Activated CD4-positive, alpha-beta T cell treated with anti-CD3 and anti-CD28 coated beads, Interleukin-2, amount 50 U/mL, for 48 hours (primary cell): Measurements from ENCODE around the gene IKZF3.
A peak's percentile ranks its signal among the peaks of the same experiment; 100 is the strongest.
"Not testable (repeated sequence)": the region's sequence is repeated elsewhere in the genome, so short reads cannot be mapped to it uniquely, and the experiment has no call there.

Experiments
- DNase-seq, 2 experiments: peaks; one replicate each; pipeline ENCODE4 v3.0.0-alpha.2; 2020

Gene IKZF3

DNA sequence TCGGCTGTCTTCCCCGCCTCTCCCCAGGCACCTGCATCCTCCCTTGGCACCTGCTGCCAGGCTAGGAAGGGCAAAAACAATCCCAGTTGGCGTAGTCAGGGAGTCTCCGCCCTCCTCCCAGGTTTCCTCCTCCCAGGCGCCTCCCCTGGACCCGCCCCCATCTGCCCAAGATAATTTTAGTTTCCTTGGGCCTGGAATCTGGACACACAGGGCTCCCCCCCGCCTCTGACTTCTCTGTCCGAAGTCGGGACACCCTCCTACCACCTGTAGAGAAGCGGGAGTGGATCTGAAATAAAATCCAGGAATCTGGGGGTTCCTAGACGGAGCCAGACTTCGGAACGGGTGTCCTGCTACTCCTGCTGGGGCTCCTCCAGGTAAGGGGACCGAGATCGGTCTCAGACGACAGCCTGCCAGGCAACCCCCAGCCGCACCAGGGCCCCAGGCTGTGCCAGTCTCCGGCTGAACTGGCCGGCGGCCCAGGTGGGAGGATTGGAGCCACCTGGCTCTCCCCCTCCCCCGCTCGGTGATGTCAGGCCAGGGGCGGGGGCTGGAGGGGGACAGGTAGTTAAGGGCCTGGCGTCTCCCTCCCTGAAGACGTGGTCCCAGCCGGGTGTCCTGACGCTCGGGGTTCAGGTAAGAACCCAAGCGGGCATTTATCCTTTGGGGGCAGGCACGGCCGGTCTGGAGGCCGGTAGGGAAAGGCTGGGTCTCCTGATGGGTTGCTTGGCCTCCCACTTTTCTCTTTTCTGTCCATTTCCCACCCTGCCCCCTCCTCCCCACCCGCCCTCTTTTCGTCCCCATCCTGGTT, 126.1 kb downstream of the IKZF3 start, which contains the start of gene GRB7:
TSS of gene GRB7 (plus strand) at position 179 of the 808 bp plus-strand sequence. CDS start 4,364 bp downstream, outside the sequence.
- DNase-seq, result no peak

- no peak for DNase-seq
These were observed 126.8 kb downstream of the IKZF3 start for GRCh38 chr17:39737206-39737759.

DNA sequence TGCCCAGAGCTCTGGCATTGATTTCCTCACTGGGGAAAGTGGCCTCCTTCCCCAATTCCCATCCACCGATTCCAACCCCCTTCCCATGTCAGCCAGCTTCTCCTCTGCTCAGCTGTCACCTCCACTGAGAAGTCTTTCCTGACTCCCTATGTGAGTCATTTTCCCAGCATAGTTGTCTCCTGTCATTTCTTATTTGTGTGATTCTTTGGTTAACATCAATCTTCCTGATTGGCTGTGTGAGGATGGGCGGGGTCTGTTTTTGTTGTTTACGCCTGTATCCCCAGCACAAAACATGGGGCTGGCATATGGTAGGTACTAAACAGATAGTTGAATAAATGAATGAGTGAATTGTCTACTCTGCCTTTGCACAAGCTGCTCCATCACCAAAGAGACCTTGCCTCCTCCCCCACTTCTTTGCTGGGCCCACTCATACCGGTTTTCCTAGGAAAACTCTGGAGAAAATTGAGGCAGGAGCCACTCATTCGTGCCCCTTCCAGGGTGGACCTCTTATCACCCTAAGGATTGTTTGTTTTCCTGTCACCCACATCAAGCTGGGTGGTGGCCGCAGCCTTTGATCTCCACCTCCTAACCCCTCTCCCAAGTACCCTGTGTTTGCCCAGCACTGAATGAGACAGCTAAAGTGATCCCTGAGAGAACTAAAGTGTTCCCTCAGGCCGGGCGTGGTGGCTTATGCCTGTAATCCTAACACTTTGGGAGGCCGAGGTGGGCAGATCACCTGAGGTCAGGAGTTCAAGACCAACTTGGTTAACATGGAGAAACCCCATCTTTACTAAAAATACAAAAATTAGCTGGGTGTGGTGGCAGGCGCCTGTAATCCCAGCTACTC, 127.6 kb downstream of the IKZF3 start:
- DNase-seq, result no peak

GRCh38 chr17:39735882-39736281, 128.2 kb downstream of the IKZF3 start:
- DNase-seq, result no peak

DNA sequence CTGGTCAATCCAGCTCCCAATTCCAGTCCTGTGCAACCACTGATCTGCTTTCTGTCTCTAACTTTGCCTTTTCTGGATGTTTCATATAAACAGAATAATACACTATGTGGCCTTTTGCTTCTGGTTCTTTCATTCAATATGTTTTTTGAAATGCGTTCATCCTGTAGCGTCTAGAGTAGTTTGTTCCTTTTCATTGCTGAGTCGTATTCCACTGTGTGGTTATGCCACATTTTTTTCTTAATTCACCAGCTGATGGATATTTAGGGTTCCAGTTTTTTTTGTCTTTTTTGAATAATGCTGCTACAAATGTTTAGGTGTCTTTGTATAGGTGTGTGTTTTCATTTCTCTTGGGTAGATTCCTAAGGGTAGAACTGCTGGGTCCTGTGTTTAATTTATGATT, 131.5 kb downstream of the IKZF3 start:
- no peak for DNase-seq

DNA sequence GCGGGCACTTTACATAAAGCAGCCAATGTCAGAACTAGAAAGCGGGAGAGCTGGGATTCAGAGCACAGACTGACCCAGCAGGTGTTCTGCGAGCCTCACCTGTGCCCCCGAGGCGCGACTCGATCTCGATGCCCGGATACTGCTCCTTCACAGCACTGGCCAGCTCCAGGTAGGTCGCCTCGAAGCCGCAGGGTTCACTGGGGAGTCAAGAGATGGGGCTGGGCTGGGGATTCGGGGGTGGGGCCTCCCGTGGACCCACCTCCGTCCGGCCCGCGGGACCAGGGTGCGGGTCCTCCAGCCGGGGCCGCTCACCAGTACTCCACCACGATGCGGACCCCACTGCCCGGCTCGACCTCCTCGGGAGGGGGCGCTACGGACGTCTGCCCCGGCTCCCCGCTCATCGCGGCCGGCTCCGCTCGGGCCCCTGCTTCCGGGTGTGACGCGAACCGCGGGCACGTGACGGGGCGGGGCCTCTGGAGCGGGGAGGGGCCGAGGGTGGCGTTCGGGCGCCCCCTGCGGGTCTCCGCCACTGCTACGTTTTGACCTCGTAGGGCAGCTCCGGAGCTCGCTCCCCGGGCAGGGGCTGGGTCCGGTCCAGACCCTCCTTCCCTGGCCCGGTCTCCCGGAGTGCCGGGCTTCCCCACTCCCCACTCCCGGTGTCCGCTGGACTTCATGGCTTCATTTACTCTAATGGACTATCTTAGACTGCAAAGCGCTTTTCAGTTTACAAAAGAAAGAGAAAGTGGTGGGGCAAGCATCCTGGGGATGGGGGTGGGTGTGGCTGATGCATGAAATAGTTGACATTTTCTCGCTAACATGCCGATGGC, 133.8 kb downstream of the IKZF3 start, which contains the start of gene MIEN1:
TSS of gene MIEN1 (minus strand) at position 438 of the 827 bp plus-strand sequence. CDS start at position 401, 37 bp downstream.
- DNase-seq, result peak; percentile 95 to 96

DNA sequence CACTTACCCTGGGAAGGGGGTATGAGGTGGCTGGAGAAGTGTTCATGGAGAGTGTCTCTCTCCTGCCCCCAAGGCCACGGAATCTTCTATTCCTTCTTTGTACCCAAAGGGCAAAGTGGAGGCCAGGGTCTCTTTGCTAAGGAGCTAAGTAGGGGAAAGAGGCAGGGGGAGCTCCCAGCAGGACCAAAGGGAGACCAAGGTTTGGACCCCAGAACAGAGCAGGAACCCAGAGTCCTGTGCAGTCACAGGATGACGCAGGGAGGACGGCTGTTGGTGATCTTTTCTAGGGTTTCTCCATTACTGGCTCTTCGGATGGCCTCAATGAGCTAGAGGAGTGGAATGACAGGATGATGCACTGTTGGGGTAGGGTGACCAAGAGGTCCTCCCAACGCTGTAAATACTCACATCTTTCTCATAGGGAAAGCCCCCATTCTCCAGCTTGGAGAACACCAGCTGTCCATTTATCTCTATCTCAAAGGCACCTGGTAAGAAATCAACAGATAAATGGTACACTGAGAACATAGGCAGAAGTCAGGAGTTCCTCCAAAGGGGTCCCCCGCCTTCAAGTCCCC, 134.7 kb downstream of the IKZF3 start:
- DNase-seq, result no peak

DNA sequence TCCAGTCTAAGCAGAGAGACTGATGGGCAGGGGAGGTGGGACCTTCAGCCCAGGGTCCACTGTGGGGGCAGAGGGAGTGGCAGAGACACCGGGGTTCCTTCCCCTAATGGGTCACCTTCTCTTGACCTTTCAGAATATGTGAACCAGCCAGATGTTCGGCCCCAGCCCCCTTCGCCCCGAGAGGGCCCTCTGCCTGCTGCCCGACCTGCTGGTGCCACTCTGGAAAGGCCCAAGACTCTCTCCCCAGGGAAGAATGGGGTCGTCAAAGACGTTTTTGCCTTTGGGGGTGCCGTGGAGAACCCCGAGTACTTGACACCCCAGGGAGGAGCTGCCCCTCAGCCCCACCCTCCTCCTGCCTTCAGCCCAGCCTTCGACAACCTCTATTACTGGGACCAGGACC, 136.6 kb downstream of the IKZF3 start:
- DNase-seq, result no peak

DNA sequence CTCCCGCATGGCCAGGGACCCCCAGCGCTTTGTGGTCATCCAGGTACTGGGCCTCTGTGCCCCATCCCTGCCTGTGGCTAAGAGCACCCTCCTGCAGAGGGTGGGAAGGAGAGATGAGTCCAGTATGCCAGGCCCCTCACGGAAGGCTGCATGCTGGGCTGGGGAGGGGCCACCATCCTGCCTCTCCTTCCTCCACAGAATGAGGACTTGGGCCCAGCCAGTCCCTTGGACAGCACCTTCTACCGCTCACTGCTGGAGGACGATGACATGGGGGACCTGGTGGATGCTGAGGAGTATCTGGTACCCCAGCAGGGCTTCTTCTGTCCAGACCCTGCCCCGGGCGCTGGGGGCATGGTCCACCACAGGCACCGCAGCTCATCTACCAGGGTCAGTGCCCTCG, 137.5 kb downstream of the IKZF3 start:
- no peak for DNase-seq

DNA sequence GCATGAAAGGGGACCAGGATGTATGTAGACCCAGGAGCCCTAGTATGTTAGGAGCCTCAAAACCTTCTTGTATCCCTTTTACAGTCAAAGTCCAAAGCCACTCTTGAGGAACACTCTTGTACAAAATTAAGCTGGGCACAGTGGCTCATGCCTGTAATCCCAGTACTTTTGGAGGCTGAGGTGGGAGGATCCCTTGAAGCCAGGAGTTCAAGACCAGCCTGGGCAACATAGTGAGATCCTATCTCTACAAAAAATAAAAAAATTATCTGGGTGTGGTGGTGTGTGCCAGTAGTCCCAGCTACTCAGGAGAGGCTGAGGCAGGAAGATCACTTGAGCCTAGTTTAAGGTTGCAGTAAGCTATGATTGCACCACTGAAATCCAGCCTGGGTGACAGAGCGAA, 138.2 kb downstream of the IKZF3 start:
- not testable (repeated sequence) for DNase-seq

GRCh38 chr17:39724731-39725130, 139.4 kb downstream of the IKZF3 start:
- DNase-seq, result no peak

DNA sequence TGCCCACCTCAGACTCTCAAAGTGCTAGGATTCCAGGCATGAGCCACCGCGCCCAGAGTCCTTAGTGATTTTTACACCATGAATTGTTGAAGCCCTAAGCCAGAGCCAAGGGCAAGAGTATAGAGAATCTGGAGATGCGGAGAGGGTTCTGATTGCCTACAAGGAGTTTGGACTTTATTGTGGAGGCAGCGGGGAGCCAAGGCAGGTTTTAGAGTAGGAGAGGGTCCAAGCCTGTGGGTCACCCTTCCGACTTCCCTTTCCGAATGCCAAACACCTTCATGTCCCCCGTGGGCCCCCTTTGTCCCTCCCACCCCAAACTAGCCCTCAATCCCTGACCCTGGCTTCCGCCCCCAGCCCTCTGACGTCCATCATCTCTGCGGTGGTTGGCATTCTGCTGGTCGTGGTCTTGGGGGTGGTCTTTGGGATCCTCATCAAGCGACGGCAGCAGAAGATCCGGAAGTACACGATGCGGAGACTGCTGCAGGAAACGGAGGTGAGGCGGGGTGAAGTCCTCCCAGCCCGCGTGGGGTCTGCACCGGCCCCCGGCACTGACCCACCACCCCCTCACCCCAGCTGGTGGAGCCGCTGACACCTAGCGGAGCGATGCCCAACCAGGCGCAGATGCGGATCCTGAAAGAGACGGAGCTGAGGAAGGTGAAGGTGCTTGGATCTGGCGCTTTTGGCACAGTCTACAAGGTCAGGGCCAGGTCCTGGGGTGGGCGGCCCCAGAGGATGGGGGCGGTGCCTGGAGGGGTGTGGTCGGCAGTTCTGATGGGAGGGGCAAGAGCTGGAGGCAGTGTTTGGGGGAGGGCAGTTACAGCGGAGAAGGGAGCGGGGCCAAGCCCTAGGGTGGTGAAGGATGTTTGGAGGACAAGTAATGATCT, 140.9 kb downstream of the IKZF3 start:
- peak in 1 of 2 experiments; percentile 35 for DNase-seq

- no peak for DNase-seq
These were observed 142.0 kb downstream of the IKZF3 start for GRCh38 chr17:39722104-39722503.

- DNase-seq, result no peak
These were observed 144.4 kb downstream of the IKZF3 start for GRCh38 chr17:39719563-39720355.

- DNase-seq, result no peak
These were observed 146.5 kb downstream of the IKZF3 start for GRCh38 chr17:39717660-39718059.

DNA sequence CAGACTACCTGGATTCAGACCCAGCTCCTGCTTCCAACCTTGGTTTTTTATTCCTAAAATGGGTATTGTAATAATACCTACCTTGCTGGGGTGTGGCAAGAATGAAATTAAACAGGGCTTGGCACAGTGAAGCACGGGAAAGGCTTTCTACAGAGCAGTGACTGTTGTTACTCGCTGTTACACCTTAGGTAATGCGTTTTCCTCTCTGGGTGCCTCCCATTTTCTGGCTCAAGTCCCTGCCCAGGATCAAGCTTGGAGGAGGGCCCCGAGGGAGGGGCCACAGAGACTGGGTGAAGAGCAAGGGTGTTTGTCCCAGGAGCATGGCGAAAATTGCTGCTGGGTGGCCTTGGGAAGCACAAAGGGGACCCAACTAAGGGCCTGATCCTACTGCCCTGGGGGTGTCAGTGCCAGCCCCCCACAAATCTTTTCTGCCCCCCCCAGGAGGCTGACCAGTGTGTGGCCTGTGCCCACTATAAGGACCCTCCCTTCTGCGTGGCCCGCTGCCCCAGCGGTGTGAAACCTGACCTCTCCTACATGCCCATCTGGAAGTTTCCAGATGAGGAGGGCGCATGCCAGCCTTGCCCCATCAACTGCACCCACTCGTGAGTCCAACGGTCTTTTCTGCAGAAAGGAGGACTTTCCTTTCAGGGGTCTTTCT, 147.1 kb downstream of the IKZF3 start:
- no peak for DNase-seq

DNA sequence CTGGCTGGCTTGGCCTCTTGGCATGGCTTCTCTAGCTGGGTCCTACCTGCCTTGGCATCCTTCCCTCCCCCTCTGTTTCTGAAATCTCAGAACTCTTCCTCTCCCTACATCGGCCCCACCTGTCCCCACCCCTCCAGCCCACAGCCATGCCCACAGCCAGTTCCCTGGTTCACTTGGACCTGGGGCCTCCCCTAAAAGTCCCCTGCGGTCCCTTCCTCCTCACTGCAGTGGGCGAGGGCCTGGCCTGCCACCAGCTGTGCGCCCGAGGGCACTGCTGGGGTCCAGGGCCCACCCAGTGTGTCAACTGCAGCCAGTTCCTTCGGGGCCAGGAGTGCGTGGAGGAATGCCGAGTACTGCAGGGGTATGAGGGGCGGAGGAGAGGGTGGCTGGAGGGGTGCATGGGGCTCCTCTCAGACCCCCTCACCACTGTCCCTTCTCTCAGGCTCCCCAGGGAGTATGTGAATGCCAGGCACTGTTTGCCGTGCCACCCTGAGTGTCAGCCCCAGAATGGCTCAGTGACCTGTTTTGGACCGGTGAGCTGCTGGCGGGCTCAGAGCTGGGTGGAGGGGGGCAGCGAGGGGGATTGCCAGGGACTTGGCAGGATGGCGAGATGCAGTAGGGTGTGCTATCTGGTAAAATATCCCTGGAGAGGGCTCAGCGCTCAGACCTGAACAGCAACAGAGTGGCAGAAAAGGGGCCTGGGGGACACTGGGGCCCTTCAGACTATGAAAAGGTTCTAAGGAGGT, 147.9 kb downstream of the IKZF3 start:
- DNase-seq, result no peak

DNA sequence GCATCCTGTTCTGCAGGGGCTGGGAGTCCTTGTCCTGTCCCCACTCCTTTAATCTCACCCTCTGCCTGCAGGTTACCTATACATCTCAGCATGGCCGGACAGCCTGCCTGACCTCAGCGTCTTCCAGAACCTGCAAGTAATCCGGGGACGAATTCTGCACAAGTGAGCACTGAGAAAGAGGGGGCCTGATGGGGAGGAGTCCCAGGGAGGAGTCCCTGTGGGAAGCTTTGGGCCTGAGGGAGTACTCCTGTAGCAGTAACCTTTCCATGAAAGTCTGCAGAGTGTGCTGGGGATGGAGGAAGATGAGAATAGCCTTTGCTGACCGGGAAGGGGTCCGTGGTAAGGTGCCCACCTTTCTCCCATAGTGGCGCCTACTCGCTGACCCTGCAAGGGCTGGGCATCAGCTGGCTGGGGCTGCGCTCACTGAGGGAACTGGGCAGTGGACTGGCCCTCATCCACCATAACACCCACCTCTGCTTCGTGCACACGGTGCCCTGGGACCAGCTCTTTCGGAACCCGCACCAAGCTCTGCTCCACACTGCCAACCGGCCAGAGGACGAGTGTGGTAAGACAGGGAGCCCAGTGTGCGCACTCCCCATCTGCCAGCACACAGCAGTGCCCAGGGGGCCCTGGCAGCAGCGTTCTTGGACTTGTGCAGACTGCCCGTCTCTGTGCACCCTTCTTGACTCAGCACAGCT, 148.6 kb downstream of the IKZF3 start:
- no peak for DNase-seq
